ENCODE data around the gene TBCD. TPM values are rescaled to one million over a fixed set of nuclear protein-coding genes. Genes with fewer than 3 reads are reported as not detected.

The TBCD gene
- polyA plus RNA-seq, 5 donors: 87.2 to 119 (median 109) TPM

- no peak for DNase-seq
These were observed 36.5 kb downstream of the TBCD start for GRCh38 chr17:82788206-82789001.

GRCh38 chr17:82789051-82789592 lies 37.3 kb downstream of the TBCD start:
- no peak for DNase-seq

- DNase-seq: no peak
These were observed 37.9 kb downstream of the TBCD start for GRCh38 chr17:82789806-82790205.

- no peak for DNase-seq
These were observed 38.5 kb downstream of the TBCD start for GRCh38 chr17:82790391-82790790.

- DNase-seq: no peak
These were observed 39.7 kb downstream of the TBCD start for GRCh38 chr17:82791532-82791931.

- no peak for DNase-seq
These were observed 42.2 kb downstream of the TBCD start for GRCh38 chr17:82793974-82794630.

GRCh38 chr17:82794781-82795482 lies 43.1 kb downstream of the TBCD start:
- no peak for DNase-seq

- DNase-seq: no peak
These were observed 43.8 kb downstream of the TBCD start for GRCh38 chr17:82795615-82796014.

- DNase-seq: no peak
These were observed 45.2 kb downstream of the TBCD start for GRCh38 chr17:82797061-82797460.

- DNase-seq: no peak
These were observed 46.9 kb downstream of the TBCD start for GRCh38 chr17:82798752-82799151.

GRCh38 chr17:82799591-82799990 lies 47.7 kb downstream of the TBCD start:
- no peak for DNase-seq

- no peak for DNase-seq
These were observed 49.0 kb downstream of the TBCD start for GRCh38 chr17:82800885-82801284.

GRCh38 chr17:82801377-82801970 lies 49.6 kb downstream of the TBCD start:
- DNase-seq: no peak

GRCh38 chr17:82802075-82802780 lies 50.4 kb downstream of the TBCD start:
- no peak for DNase-seq

- no peak for DNase-seq
These were observed 51.3 kb downstream of the TBCD start for GRCh38 chr17:82803185-82803584.

- no peak for DNase-seq
These were observed 51.7 kb downstream of the TBCD start for GRCh38 chr17:82803606-82804005.

GRCh38 chr17:82804442-82805191 lies 52.8 kb downstream of the TBCD start:
- peak; percentile 9 to 37 for DNase-seq

GRCh38 chr17:82805254-82805653 lies 53.4 kb downstream of the TBCD start:
- DNase-seq: no peak

- DNase-seq: no peak
These were observed 54.0 kb downstream of the TBCD start for GRCh38 chr17:82805823-82806222.

GRCh38 chr17:82806645-82807044 lies 54.8 kb downstream of the TBCD start:
- no peak for DNase-seq

GRCh38 chr17:82807101-82807500 lies 55.2 kb downstream of the TBCD start:
- DNase-seq: no peak
